ENCODE measurements around the gene VPS11. TPM values are rescaled to one million over a fixed set of nuclear protein-coding genes. Genes with fewer than 3 reads are reported as not detected.

Gene VPS11
- total RNA-seq = 45.6 TPM
- long read RNA-seq, transcript VPS11-208 (16 exons, 3,313 nt) = major isoform, 44 of 74 reads
- long read RNA-seq, partial matches to known transcripts = 18 of 74 reads
- long read RNA-seq, other reads (novel, unspliced or antisense) = 11 of 74 reads

DNA sequence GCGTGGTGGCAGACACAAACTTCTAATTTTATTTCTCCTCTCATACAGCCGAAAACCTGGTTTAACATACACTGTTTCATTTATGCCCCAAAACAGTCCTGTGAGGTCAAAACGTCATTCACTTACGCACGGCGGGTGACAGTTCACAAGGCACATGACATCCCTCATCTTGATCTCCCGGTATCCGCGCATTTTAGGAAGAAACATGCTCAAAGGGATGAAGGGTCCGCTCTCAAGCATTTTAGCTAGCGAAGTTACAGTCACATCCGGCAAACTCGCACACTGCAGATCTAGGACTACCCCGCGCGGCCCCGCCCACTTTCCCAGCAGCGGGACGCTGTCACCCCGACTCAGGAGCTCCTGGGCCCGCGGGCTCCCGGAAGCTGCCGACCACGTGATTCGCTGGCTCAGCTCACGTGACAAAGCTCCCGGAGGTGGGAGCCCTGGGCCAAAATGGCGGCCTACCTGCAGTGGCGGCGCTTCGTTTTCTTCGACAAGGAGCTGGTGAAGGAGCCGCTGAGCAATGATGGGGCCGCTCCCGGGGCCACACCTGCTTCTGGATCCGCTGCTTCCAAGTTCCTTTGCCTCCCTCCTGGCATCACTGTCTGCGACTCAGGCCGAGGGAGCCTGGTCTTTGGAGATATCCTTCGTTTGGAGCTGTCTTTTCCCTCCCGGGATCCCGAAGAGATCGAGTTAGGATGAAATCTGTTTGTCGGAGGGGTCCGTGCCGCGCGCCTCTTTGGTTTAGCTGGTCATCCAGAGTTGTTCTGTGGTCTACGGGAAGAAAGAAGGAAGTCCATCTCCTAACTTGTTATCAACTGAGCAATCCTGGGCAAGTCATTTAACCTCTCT is at the start of gene VPS11:
TSS of gene VPS11 (plus strand) at position 448 of the 852 bp plus-strand sequence. CDS start at position 454, 6 bp downstream.
- ATAC-seq (peak; percentile 99), DNase-seq (peak; percentile 99)
- peaks cover 29% of the 10 kb centered on the region for H3K4me1 ChIP-seq
- no peaks in the 10 kb centered on the region for H3K9me3 ChIP-seq
- intact Hi-C loops (cut with DNase I) = no loop called here
- H3K27me3 ChIP-seq (ENCODE audit: low read depth) = no peaks in the 10 kb centered on the region
- H3K4me3 ChIP-seq = peak within 1 kb of the TSS; percentile 97
- TF ChIP-seq, protein P1, sequence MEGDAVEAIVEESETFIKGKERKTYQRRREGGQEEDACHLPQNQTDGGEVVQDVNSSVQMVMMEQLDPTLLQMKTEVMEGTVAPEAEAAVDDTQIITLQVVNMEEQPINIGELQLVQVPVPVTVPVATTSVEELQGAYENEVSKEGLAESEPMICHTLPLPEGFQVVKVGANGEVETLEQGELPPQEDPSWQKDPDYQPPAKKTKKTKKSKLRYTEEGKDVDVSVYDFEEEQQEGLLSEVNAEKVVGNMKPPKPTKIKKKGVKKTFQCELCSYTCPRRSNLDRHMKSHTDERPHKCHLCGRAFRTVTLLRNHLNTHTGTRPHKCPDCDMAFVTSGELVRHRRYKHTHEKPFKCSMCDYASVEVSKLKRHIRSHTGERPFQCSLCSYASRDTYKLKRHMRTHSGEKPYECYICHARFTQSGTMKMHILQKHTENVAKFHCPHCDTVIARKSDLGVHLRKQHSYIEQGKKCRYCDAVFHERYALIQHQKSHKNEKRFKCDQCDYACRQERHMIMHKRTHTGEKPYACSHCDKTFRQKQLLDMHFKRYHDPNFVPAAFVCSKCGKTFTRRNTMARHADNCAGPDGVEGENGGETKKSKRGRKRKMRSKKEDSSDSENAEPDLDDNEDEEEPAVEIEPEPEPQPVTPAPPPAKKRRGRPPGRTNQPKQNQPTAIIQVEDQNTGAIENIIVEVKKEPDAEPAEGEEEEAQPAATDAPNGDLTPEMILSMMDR (IDR thresholded peaks at IDR 0.05) = no peak
- H3K27ac ChIP-seq = peak within 1 kb of the TSS; percentile 93
- peaks cover 36% of the 10 kb centered on the region for H3K36me3 ChIP-seq

DNA sequence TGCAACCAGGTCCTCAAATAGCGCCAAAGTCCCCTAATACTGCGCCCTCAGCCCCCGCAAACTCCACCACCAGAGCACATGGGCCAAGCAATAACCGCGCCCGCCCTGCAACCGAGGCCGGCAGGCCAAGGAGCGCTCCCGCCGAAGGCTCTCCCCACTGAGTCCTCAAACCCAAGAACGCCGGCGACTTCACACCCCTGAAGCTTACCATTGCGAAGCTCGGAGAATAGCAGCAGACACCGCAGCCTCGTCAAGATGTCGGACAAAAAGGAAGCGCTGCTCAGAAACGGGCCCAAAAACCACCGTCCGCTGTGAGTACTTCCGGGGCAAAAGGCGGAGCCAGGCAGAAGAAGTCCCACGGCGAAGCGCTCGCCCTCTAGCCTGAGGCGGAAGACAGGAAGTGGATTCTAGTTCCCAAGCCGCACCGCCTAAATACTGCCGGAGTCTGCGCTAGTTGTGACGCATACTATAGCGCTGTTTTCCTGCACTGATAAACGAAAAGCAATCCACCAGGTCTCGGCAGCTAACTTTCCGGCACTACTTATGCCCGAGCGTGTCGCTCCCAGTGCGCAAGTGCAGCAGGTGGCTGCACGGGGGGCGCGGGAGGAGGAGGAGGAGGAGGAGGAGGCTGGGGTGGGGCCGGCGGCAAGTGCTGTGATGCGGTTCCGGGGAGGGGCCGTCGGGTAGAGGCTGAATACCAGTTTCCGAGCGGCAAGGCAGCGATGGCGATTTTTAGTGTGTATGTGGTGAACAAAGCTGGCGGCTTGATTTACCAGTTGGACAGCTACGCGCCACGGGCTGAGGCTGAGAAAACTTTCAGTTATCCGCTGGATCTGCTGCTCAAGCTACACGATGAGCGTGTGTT is 49.3 kb upstream of the VPS11 start, which contains the start of the genes RPS25 and TRAPPC4:
TSS of gene RPS25 (minus strand) at position 270 of the 865 bp plus-strand sequence. CDS start at position 211, 59 bp downstream.
TSS of gene TRAPPC4 (plus strand) at position 693 of the 865 bp plus-strand sequence. CDS start at position 723, 30 bp downstream.
- DNase-seq (peak; percentile 97), ATAC-seq (peak; percentile 97)
- Histone ChIP-seq H3K27ac (peak within 1 kb of the TSS; percentile 96), H3K4me1 (peaks cover 48% of the 10 kb centered on the region), H3K4me3 (peak within 1 kb of the TSS; percentile 93), H3K36me3 (peaks cover 64% of the 10 kb centered on the region), H3K27me3 (ENCODE audit: low read depth) (no peaks in the 10 kb centered on the region), H3K9me3 (no peaks in the 10 kb centered on the region)
- intact Hi-C loops (cut with DNase I) = no loop called here
- TF ChIP-seq, protein P1 (IDR thresholded peaks at IDR 0.05) = no peak

DNA sequence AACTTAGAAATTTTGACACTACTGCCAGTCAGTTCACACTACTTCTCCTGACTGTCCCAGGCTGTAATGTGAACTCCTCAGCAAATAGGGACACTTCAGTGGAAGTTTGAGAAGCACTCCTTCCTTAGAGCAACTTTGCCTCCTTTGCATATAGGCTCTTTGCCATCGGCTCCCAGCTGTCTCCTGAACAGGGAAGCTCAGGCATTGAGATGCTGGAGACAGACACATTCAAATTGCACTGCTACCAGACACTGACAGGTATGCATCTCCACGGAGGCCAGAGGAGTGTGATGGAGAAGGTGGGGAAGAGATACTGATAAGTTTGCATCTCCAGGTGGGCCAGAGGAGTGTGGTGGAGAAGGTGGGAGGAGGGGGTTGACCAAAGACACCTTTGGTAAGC is 47.6 kb upstream of the VPS11 start:
- Histone ChIP-seq H3K36me3 (peaks cover 65% of the 10 kb centered on the region), H3K27ac (no peak overlapping the region), H3K4me3 (peak overlapping the region; percentile 93), H3K27me3 (ENCODE audit: low read depth) (no peaks in the 10 kb centered on the region), H3K4me1 (peaks cover 60% of the 10 kb centered on the region), H3K9me3 (no peaks in the 10 kb centered on the region)
- TF ChIP-seq, protein P1 (IDR thresholded peaks at IDR 0.05) = no peak
- no peak for DNase-seq
- no peak for ATAC-seq
- intact Hi-C loops (cut with DNase I) = no loop called here

DNA sequence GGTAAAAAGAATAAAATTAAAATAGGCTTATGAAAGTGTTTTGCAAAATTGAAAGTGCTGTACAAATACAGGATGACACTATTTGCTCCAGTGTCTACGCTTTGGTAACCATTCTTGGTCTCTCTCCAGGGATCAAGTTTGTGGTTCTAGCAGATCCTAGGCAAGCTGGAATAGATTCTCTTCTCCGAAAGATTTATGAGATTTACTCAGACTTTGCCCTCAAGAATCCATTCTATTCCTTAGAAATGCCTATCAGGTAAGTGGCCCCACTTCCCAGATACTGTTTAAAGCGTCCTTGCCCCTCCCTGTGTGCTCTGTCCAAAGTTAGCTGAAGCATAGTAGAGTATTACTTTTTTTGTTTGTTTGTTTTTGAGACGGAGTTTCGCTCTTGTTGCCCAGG is 46.0 kb upstream of the VPS11 start:
- Histone ChIP-seq H3K36me3 (peaks cover 62% of the 10 kb centered on the region), H3K27me3 (ENCODE audit: low read depth) (no peaks in the 10 kb centered on the region), H3K27ac (no peak overlapping the region), H3K9me3 (no peaks in the 10 kb centered on the region), H3K4me1 (peaks cover 55% of the 10 kb centered on the region), H3K4me3 (no peak overlapping the region)
- intact Hi-C loops (cut with DNase I) = no loop called here
- DNase-seq (no peak), ATAC-seq (no peak)
- TF ChIP-seq, protein P1 (IDR thresholded peaks at IDR 0.05) = no peak

DNA sequence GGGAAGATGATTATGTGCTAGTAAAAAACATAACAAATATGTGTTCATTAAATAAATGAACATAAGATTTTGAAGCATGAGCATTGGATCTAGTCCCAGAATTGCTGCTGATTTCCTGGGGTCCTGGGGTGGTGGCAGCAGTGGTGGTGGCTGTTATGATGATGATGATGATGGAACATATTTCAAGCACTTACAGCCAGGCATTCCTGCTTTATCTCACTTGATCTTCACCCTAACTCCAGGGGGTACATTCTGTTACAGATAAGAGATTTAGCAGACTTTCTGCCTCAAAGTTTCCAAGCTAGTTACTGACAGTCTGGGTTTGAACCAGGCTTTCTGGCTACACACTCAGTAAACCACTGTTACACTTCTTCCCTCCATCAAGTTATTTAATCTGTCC is 43.9 kb upstream of the VPS11 start:
- no peak for ATAC-seq
- H3K9me3 ChIP-seq = no peaks in the 10 kb centered on the region
- H3K27me3 ChIP-seq (ENCODE audit: low read depth) = no peaks in the 10 kb centered on the region
- peaks cover 64% of the 10 kb centered on the region for H3K36me3 ChIP-seq
- no peak overlapping the region for H3K4me3 ChIP-seq
- no peak for DNase-seq
- H3K27ac ChIP-seq = no peak overlapping the region
- H3K4me1 ChIP-seq = peaks cover 47% of the 10 kb centered on the region
- TF ChIP-seq, protein P1 (IDR thresholded peaks at IDR 0.05) = no peak
- intact Hi-C loops (cut with DNase I) = no loop called here

All from lower lobe of right lung (tissue), 2 donors.